ENCODE measurements around the gene C22orf23.

DNA sequence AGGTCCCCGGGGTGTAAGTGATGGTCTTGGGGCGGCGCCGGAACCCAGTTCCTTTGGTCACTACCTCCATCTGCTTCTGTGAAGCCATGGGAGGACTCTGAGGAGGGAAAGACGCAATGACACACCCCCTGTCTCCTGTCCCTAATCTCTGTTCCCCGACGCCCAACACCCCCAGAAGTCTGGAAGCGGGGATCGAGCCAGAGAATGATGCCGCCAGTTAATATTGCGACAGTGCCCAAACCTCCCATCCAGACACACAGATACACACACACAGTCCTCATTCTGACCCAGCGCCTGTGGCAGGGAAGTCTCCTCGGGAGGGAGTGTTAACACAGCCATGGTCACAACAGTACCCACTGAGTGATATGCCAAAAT lies 352 bp downstream of the C22orf23 start:
- TF ChIP-seq CTCF (IDR thresholded peaks at IDR 0.05) (no peak), POLR2A (IDR thresholded peaks at IDR 0.05) (no peak)

Measured in Peyer's patch (tissue), 4 donors.